Ovary (tissue), 3 donors: Measurements from ENCODE around the gene SLC26A1.

Source experiments
- POLR2A ChIP-seq: fragments of 450-650 bp; IDR thresholded peaks from one replicate; pipeline ENCODE4 v1.6.1; 2017; ENCODE audit warnings: antibody characterized with exemption, mild to moderate bottlenecking, moderate library complexity
- TF ChIP-seq, protein P1 (sequence below), 3 donors: fragments of 450-650 bp in 2 of 3; fragments of 200-600 bp in 1 of 3; IDR thresholded peaks; one replicate each; pipeline versions ENCODE4 v1.5.1 to v1.8.0; 2016 to 2022; ENCODE audit warnings: antibody characterized with exemption in 3 of 3, mild to moderate bottlenecking in 1 of 3
- donor health status: DM: no; HTN: no; CAD: no.

GRCh38 chr4:964346-965025 is 28.7 kb downstream of the SLC26A1 start:
- TF ChIP-seq POLR2A: no peak
- TF ChIP-seq, protein P1, sequence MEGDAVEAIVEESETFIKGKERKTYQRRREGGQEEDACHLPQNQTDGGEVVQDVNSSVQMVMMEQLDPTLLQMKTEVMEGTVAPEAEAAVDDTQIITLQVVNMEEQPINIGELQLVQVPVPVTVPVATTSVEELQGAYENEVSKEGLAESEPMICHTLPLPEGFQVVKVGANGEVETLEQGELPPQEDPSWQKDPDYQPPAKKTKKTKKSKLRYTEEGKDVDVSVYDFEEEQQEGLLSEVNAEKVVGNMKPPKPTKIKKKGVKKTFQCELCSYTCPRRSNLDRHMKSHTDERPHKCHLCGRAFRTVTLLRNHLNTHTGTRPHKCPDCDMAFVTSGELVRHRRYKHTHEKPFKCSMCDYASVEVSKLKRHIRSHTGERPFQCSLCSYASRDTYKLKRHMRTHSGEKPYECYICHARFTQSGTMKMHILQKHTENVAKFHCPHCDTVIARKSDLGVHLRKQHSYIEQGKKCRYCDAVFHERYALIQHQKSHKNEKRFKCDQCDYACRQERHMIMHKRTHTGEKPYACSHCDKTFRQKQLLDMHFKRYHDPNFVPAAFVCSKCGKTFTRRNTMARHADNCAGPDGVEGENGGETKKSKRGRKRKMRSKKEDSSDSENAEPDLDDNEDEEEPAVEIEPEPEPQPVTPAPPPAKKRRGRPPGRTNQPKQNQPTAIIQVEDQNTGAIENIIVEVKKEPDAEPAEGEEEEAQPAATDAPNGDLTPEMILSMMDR (IDR thresholded peaks at IDR 0.05): no peak
